PFSK-1 (cell line): Measurements from ENCODE around the gene EFCAB6.

ENCODE experiments used
- POLR2AphosphoS5 ChIP-seq: IDR thresholded peaks from 2 replicates; pipeline ENCODE4 v1.6.1; 2012; ENCODE audit warnings: low read depth, mild to moderate bottlenecking, control low read depth, low read length, moderate library complexity
- REST ChIP-seq, 2 experiments: IDR thresholded peaks; 2 replicates each; pipeline versions ENCODE4 v1.6.1 to v1.8.0; 2011 to 2012; ENCODE audit warnings: low read depth in 2 of 2, low read length in 2 of 2, control low read depth in 1 of 2, inconsistent platforms in 1 of 2, mild to moderate bottlenecking in 1 of 2, moderate library complexity in 1 of 2; ENCODE audit not compliant: insufficient read depth in 1 of 2
- SIN3A ChIP-seq: IDR thresholded peaks from 2 replicates; pipeline ENCODE4 v1.6.1; 2012; ENCODE audit warnings: mild to moderate bottlenecking, low read length, moderate library complexity, borderline replicate concordance; ENCODE audit not compliant: insufficient read depth
- TAF1 ChIP-seq: IDR thresholded peaks from 2 replicates; pipeline ENCODE4 v1.6.1; 2012; ENCODE audit warnings: low read length, control low read depth, borderline replicate concordance; ENCODE audit not compliant: insufficient read depth

GRCh38 chr22:43529934-43530333, 282.2 kb downstream of the EFCAB6 start:
- TF ChIP-seq TAF1 (no peak), REST (IDR thresholded peaks at IDR 0.05; ENCODE audit: insufficient read depth in 1 of 2, low read depth in 2 of 2, low read length in 2 of 2) (no peak), POLR2AphosphoS5 (no peak), SIN3A (no peak)
